ENCODE measurements around the gene ZNF827. TPM values are rescaled to one million over a fixed set of nuclear protein-coding genes. Genes with fewer than 3 reads are reported as not detected.

ZNF827 gene
- total RNA-seq, 1 experiment from 2014 or later, result 22.4 TPM

GRCh38 chr4:145884775-145885174 lies 53.8 kb downstream of the ZNF827 start:
- Histone ChIP-seq H3K79me2 (ENCODE audit: low read depth) (no peaks in the 10 kb centered on the region), H3K4me2 (no peak overlapping the region), H2AFZ (no peak overlapping the region), H3K27ac (no peak overlapping the region), H3F3A (ENCODE audit: insufficient read depth, low read depth) (no peaks in the 10 kb centered on the region), H3K9me3 (ENCODE audit: insufficient read depth, low read depth) (no peaks in the 10 kb centered on the region), H3K36me3 (ENCODE audit: low read depth) (no peaks in the 10 kb centered on the region), H3K4me3 (no peak overlapping the region), H3K27me3 (ENCODE audit: insufficient read depth, low read depth) (no peaks in the 10 kb centered on the region), H3K9me2 (ENCODE audit: insufficient read depth) (no peaks in the 10 kb centered on the region), H4K20me1 (ENCODE audit: insufficient read depth) (no peaks in the 10 kb centered on the region), H3K4me1 (replicated peaks; ENCODE audit: insufficient read depth) (no peaks in the 10 kb centered on the region)
- CTCF ChIA-PET, result interaction anchor here (0.7 kb wide), 1 partner anchor 497 kb away, joined by 4 read pairs; no protein-coding TSS in a partner anchor
- no peak for TF ChIP-seq EZH2 (IDR thresholded peaks at IDR 0.05; ENCODE audit: low read depth)
- TF ChIP-seq, protein P1, sequence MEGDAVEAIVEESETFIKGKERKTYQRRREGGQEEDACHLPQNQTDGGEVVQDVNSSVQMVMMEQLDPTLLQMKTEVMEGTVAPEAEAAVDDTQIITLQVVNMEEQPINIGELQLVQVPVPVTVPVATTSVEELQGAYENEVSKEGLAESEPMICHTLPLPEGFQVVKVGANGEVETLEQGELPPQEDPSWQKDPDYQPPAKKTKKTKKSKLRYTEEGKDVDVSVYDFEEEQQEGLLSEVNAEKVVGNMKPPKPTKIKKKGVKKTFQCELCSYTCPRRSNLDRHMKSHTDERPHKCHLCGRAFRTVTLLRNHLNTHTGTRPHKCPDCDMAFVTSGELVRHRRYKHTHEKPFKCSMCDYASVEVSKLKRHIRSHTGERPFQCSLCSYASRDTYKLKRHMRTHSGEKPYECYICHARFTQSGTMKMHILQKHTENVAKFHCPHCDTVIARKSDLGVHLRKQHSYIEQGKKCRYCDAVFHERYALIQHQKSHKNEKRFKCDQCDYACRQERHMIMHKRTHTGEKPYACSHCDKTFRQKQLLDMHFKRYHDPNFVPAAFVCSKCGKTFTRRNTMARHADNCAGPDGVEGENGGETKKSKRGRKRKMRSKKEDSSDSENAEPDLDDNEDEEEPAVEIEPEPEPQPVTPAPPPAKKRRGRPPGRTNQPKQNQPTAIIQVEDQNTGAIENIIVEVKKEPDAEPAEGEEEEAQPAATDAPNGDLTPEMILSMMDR (conservative IDR thresholded peaks at IDR 0.05), result no peak
- intact Hi-C loops (cut with micrococcal nuclease; ENCODE audit: unreplicated experiment), result no loop called here
- no TSS peak for BruUV-seq (replicated peaks)
- POLR2A ChIA-PET (ENCODE audit: unreplicated experiment), result interaction anchor here (0.6 kb wide), 1 partner anchor 131 kb away, joined by 3 read pairs; no protein-coding TSS in a partner anchor
- no peak for DNase-seq

GRCh38 chr4:145883101-145883694 lies 55.4 kb downstream of the ZNF827 start:
- H3K36me3 ChIP-seq (ENCODE audit: low read depth), result no peaks in the 10 kb centered on the region
- H3K9me2 ChIP-seq (ENCODE audit: insufficient read depth), result no peaks in the 10 kb centered on the region
- H3K4me3 ChIP-seq, result no peak overlapping the region
- H3K9me3 ChIP-seq (ENCODE audit: insufficient read depth, low read depth), result no peaks in the 10 kb centered on the region
- TF ChIP-seq, protein P1 (conservative IDR thresholded peaks at IDR 0.05), result no peak
- TF ChIP-seq EZH2 (IDR thresholded peaks at IDR 0.05; ENCODE audit: low read depth), result no peak
- ChIA-PET CTCF (no interaction called here), POLR2A (ENCODE audit: unreplicated experiment) (no interaction called here)
- no peaks in the 10 kb centered on the region for H3K79me2 ChIP-seq (ENCODE audit: low read depth)
- H3K27ac ChIP-seq, result no peak overlapping the region
- H2AFZ ChIP-seq, result no peak overlapping the region
- no peaks in the 10 kb centered on the region for H3F3A ChIP-seq (ENCODE audit: insufficient read depth, low read depth)
- intact Hi-C loops (cut with micrococcal nuclease; ENCODE audit: unreplicated experiment), result no loop called here
- H3K4me1 ChIP-seq (replicated peaks; ENCODE audit: insufficient read depth), result no peaks in the 10 kb centered on the region
- BruUV-seq (replicated peaks), result no TSS peak
- no peak overlapping the region for H3K4me2 ChIP-seq
- no peaks in the 10 kb centered on the region for H3K27me3 ChIP-seq (ENCODE audit: insufficient read depth, low read depth)
- H4K20me1 ChIP-seq (ENCODE audit: insufficient read depth), result no peaks in the 10 kb centered on the region
- no peak for DNase-seq

DNA sequence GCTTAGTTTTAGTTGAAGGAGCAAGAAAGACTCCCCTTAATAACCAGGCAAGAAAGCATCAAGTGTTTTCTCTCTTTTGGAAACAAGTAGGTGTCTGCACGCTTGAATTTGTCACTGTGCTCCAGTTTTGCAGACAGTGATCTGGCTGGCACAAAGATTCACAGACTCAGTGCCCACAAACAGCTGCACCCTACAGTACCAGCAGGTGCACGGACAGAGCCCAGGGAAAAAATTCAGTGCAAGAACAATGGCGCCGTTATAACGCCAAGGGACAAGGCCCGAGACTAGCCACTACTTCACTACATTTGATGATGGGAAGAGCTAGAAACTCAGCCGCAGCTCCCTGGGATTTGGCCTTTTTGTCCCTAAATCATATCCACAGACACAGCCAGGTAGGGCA lies 56.0 kb downstream of the ZNF827 start:
- Histone ChIP-seq H4K20me1 (ENCODE audit: insufficient read depth) (no peaks in the 10 kb centered on the region), H2AFZ (no peak overlapping the region), H3K36me3 (ENCODE audit: low read depth) (no peaks in the 10 kb centered on the region), H3K27ac (no peak overlapping the region), H3F3A (ENCODE audit: insufficient read depth, low read depth) (no peaks in the 10 kb centered on the region), H3K9me2 (ENCODE audit: insufficient read depth) (no peaks in the 10 kb centered on the region), H3K4me2 (no peak overlapping the region), H3K27me3 (ENCODE audit: insufficient read depth, low read depth) (no peaks in the 10 kb centered on the region), H3K9me3 (ENCODE audit: insufficient read depth, low read depth) (no peaks in the 10 kb centered on the region), H3K79me2 (ENCODE audit: low read depth) (no peaks in the 10 kb centered on the region), H3K4me3 (no peak overlapping the region), H3K4me1 (replicated peaks; ENCODE audit: insufficient read depth) (no peaks in the 10 kb centered on the region)
- ChIA-PET CTCF (interaction anchor here (0.6 kb wide), 1 partner anchor 240 kb away, joined by 3 read pairs; no protein-coding TSS in a partner anchor), POLR2A (ENCODE audit: unreplicated experiment) (interaction anchor here (0.5 kb wide), 1 partner anchor 519 kb away, joined by 8 read pairs; no protein-coding TSS in a partner anchor)
- intact Hi-C loops (cut with micrococcal nuclease; ENCODE audit: unreplicated experiment), result no loop called here
- TF ChIP-seq, protein P1 (conservative IDR thresholded peaks at IDR 0.05), result no peak
- TF ChIP-seq EZH2 (IDR thresholded peaks at IDR 0.05; ENCODE audit: low read depth), result no peak
- DNase-seq, result no peak
- BruUV-seq (replicated peaks), result no TSS peak
